K562 (cell line): ENCODE data around the gene OOSP3. TPM values are rescaled to one million over a fixed set of nuclear protein-coding genes. Genes with fewer than 3 reads are reported as not detected.

ENCODE experiments used
- ATF7 ChIP-seq: fragments of 450-650 bp; IDR thresholded peaks from 2 replicates; pipeline ENCODE4 v1.7.1; 2014; ENCODE audit warnings: mild to moderate bottlenecking, moderate library complexity
- C11orf30 ChIP-seq: fragments of 450-650 bp; IDR thresholded peaks from 2 replicates; pipeline ENCODE4 v1.6.1; 2016; ENCODE audit warnings: low read depth, mild to moderate bottlenecking
- CHAMP1 ChIP-seq: fragments of 450-650 bp; IDR thresholded peaks from 2 replicates; pipeline ENCODE4 v1.6.1; 2016; ENCODE audit warnings: mild to moderate bottlenecking
- CREB1 ChIP-seq, 2 experiments: sonication (generic) in 1 of 2; formaldehyde crosslinking in 1 of 2; IDR thresholded peaks; 2 replicates each; pipeline versions ENCODE4 v1.6.1 to v1.8.0; 2012 to 2022; ENCODE audit warnings: inconsistent platforms in 1 of 2, mild to moderate bottlenecking in 1 of 2, missing genetic modification reagents in 1 of 2, moderate library complexity in 1 of 2
- EHMT2 ChIP-seq: fragments of 450-650 bp; IDR thresholded peaks from 2 replicates; pipeline ENCODE4 v1.6.1; 2018; ENCODE audit warnings: antibody characterized with exemption
- EP400 ChIP-seq: fragments of 450-650 bp; IDR thresholded peaks from 2 replicates; pipeline ENCODE4 v1.6.1; 2017; ENCODE audit warnings: antibody characterized with exemption, mild to moderate bottlenecking, moderate library complexity
- EZH2 ChIP-seq: IDR thresholded peaks from 2 replicates; pipeline ENCODE4 v1.6.1; 2012; ENCODE audit warnings: low read depth, mild to moderate bottlenecking, inconsistent platforms, low read length, borderline replicate concordance
- HDAC1 ChIP-seq, 2 experiments: fragments of 450-650 bp; IDR thresholded peaks; 2 replicates each; pipeline ENCODE4 v1.6.1; 2016 to 2017; ENCODE audit warnings: inconsistent platforms in 1 of 2, mild to moderate bottlenecking in 1 of 2, moderate library complexity in 1 of 2
- HOMEZ ChIP-seq: fragments of 250-450 bp; sonication (Bioruptor Pico); IDR thresholded peaks from 2 replicates; pipeline ENCODE4 v1.4.0; 2020; ENCODE audit warnings: mild to moderate bottlenecking, moderate library complexity
- MAFG ChIP-seq: fragments of 450-650 bp; conservative IDR thresholded peaks from 2 replicates; pipeline ENCODE4 v1.6.1; 2016; ENCODE audit warnings: missing genetic modification characterization, missing compliant biosample characterization
- MAFK ChIP-seq: IDR thresholded peaks from 2 replicates; pipeline ENCODE4 v1.6.1; 2011; ENCODE audit warnings: low read length, improper control_type of control experiment
- MNT ChIP-seq, 2 experiments: fragments of 450-650 bp; conservative IDR thresholded peaks; 2 replicates each; pipeline ENCODE4 v1.6.1; 2017; ENCODE audit warnings: mild to moderate bottlenecking in 2 of 2, moderate library complexity in 2 of 2
- NFE2 ChIP-seq: IDR thresholded peaks from 2 replicates; pipeline ENCODE4 v1.6.1; 2014; ENCODE audit warnings: antibody characterized with exemption, low read depth
- NRF1 ChIP-seq, 2 experiments: fragments of 450-650 bp; IDR thresholded peaks in 1 of 2; conservative IDR thresholded peaks in 1 of 2; 2 replicates each; pipeline ENCODE4 v1.6.1; 2014; ENCODE audit warnings: mild to moderate bottlenecking in 2 of 2
- PKNOX1 ChIP-seq: fragments of 450-650 bp; IDR thresholded peaks from 2 replicates; pipeline ENCODE4 v1.6.1; 2016
- SMAD4 ChIP-seq: fragments of 250-450 bp; sonication (Bioruptor Pico); conservative IDR thresholded peaks from 2 replicates; pipeline ENCODE4 v1.8.0; 2021; ENCODE audit warnings: inconsistent platforms, mild to moderate bottlenecking, moderate library complexity
- SMARCA4 ChIP-seq: fragments of 450-650 bp; IDR thresholded peaks from 2 replicates; pipeline ENCODE4 v1.6.1; 2016
- SMARCE1 ChIP-seq: fragments of 450-650 bp; IDR thresholded peaks from 2 replicates; pipeline ENCODE4 v1.7.1; 2016; ENCODE audit warnings: mild to moderate bottlenecking
- ZBED1 ChIP-seq: IDR thresholded peaks from 2 replicates; pipeline ENCODE4 v1.6.1; 2014
- ZBTB7A ChIP-seq: IDR thresholded peaks from 2 replicates; pipeline ENCODE4 v1.6.1; 2011; ENCODE audit warnings: low read depth, mild to moderate bottlenecking, low read length, moderate library complexity, borderline replicate concordance; ENCODE audit not compliant: control insufficient read depth
- ZNF766 ChIP-seq: fragments of 200-800 bp; sonication (Bioruptor generic); conservative IDR thresholded peaks from 2 replicates; pipeline ENCODE4 v1.6.1; 2016; ENCODE audit warnings: missing genetic modification characterization, missing compliant biosample characterization
- ZNF778 ChIP-seq: fragments of 450-650 bp; formaldehyde crosslinking; IDR thresholded peaks from 2 replicates; pipeline ENCODE4 v1.4.0; 2020; ENCODE audit warnings: mild to moderate bottlenecking, moderate library complexity
- polyA plus RNA-seq, 8 experiments: library from polyadenylated mRNA; depleted of rRNA in 4 of 8; stranded (reverse) in 5 of 8; unstranded in 3 of 8; fragments of >200 nt; fragmentation: Nextera tagmentation in 2 of 8; fragmentation: Illumina TruSeq in 1 of 8; extraction: Ambion mirVana in 2 of 8; extraction: Trizol in 1 of 8; gene quantifications; 2 replicates each; pipeline versions ENCODE4 v1.2.1 to v1.2.3, GENCODE V29; 2011 to 2014; ENCODE audit warnings: inconsistent platforms in 1 of 8, missing spikeins in 1 of 8
- total RNA-seq, 7 experiments: library from RNA; depleted of rRNA in 6 of 7; stranded (reverse); fragments of >200 nt in 6 of 7; fragmentation: Illumina TruSeq in 2 of 7; extraction: Trizol in 2 of 7; gene quantifications; 2 replicates each; pipeline versions ENCODE4 v1.2.1 to v1.2.3, GENCODE V29; 2011 to 2021; ENCODE audit warnings: low replicate concordance in 1 of 7

The OOSP3 gene
- total and polyA plus RNA-seq, 9 of the 15 experiments (the other 6 are each of a cell fraction or from before 2014, with no cell fraction given): 0.09 to 0.32 (median 0.15) TPM; not detected in 6

DNA sequence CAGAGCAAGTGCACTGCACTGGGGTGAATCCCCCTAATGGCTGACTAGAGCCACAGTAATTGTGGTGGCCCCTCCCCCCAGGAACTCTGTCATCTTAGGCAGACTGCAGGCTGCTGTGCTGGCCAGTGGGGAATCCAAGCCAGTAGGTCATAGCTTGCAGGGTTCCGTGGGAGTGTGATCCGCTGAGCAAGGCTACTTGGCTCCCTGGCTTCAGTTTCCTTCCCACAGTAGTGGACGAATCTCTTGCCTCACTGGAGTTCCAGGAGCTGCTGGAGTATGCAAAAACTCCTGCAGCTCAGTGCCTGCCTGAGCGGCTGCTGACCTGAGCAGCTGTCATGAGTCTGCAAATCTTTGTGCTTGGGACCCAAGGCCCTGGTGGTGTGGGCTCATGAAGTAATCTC, 13.2 kb downstream of the OOSP3 start (continued):
- no peak for TF ChIP-seq ZBTB7A
- TF ChIP-seq MAFG (tag): peak; percentile 77
- TF ChIP-seq ZNF766 (CRISPR knock-in tag): no peak
- peak; percentile 56 to 60 for TF ChIP-seq NRF1 (conservative IDR thresholded peaks at IDR 0.05 in 1 of 2, IDR thresholded peaks at IDR 0.05 in 1 of 2)
- no peak for TF ChIP-seq ZBED1
- TF ChIP-seq SMARCE1: 0 out of 2 replicates have a peak, but pooled peaks have one; percentile 27
- peak; percentile 19; the same call in 1 of the 2 replicates for TF ChIP-seq EHMT2
- no peak for TF ChIP-seq EZH2
- peak; percentile 59; the same call in 1 of the 2 replicates for TF ChIP-seq PKNOX1
- no peak for TF ChIP-seq ZNF778 (CRISPR knock-in tag)
- no peak for TF ChIP-seq CREB1 (IDR thresholded peaks at IDR 0.05)
- no peak for TF ChIP-seq CREB1 (CRISPR knock-in tag; IDR thresholded peaks at IDR 0.05)
- 0 out of 2 replicates have a peak, but pooled peaks have one; percentile 30 for TF ChIP-seq SMARCA4
- 0 out of 4 replicates have a peak, but pooled peaks of 1 of the 2 experiments have one; percentile 25 for TF ChIP-seq MNT (conservative IDR thresholded peaks at IDR 0.05)
- TF ChIP-seq HDAC1 (IDR thresholded peaks at IDR 0.05): peak in 1 of 2 experiments; percentile 55; a peak in 1 of 4 replicates
- no peak for TF ChIP-seq HOMEZ
- TF ChIP-seq C11orf30: peak; percentile 84
- TF ChIP-seq EP400: peak; percentile 11; the same call in 1 of the 2 replicates
- TF ChIP-seq MAFK: peak; percentile 31; the same call in 1 of the 2 replicates
- 0 out of 2 replicates have a peak, but pooled peaks have one; percentile 39 for TF ChIP-seq SMAD4 (CRISPR knock-in tag)
- TF ChIP-seq CHAMP1: no peak
- TF ChIP-seq NFE2: peak; percentile 82
- TF ChIP-seq ATF7: peak; percentile 59
